Glutamatergic neuron (in vitro differentiated cells): Measurements from ENCODE around the gene SGCG. TPM values are rescaled to one million over a fixed set of nuclear protein-coding genes. Genes with fewer than 3 reads are reported as not detected.
"Not testable (repeated sequence)": the region's sequence is repeated elsewhere in the genome, so short reads cannot be mapped to it uniquely, and the experiment has no call there.

Source experiments
- DNase-seq: peaks from one replicate; pipeline ENCODE4 v3.0.0; 2022
- H3K27ac Mint-ChIP-seq: one replicate; pipeline ENCODE4 v1.8.0; 2020; ENCODE audit warnings: mild to moderate bottlenecking, mixed read lengths, inconsistent platforms; ENCODE audit not compliant: unreplicated experiment
- H3K27me3 Mint-ChIP-seq: one replicate; pipeline ENCODE4 v1.8.0; 2020; ENCODE audit warnings: mild to moderate bottlenecking, moderate library complexity, mixed read lengths, inconsistent platforms; ENCODE audit not compliant: unreplicated experiment
- H3K36me3 Mint-ChIP-seq: one replicate; pipeline ENCODE4 v1.8.0; 2020; ENCODE audit warnings: mild to moderate bottlenecking, mixed read lengths, inconsistent platforms; ENCODE audit not compliant: unreplicated experiment
- H3K4me1 Mint-ChIP-seq: one replicate; pipeline ENCODE4 v1.8.0; 2020; ENCODE audit warnings: mild to moderate bottlenecking, low read depth, mixed read lengths, inconsistent platforms; ENCODE audit not compliant: unreplicated experiment
- H3K4me3 Mint-ChIP-seq: one replicate; pipeline ENCODE4 v1.8.0; 2020; ENCODE audit warnings: mild to moderate bottlenecking, mixed read lengths, inconsistent platforms; ENCODE audit not compliant: unreplicated experiment
- H3K9me3 Mint-ChIP-seq: one replicate; pipeline ENCODE4 v1.8.0; 2020; ENCODE audit warnings: mild to moderate bottlenecking, moderate library complexity, mixed read lengths, inconsistent platforms; ENCODE audit not compliant: unreplicated experiment
- CTCF ChIP-seq: fragments of 200-600 bp; sonication (generic); IDR thresholded peaks from one replicate; pipeline ENCODE4 v1.5.0; 2021; ENCODE audit not compliant: partially characterized antibody, unreplicated experiment
- total RNA-seq: library from RNA; stranded (reverse); fragmentation: NEBNext Ultra II Directional; extraction: Animal tissue kit (Norgen Biotek cat#: 25700); gene quantifications from one replicate; pipeline ENCODE4 v1.2.1, GENCODE V29; 2021; ENCODE audit not compliant: unreplicated experiment

SGCG gene
- total RNA-seq, 1 donor from 2014 or later = 2.6 TPM

GRCh38 chr13:23289917-23290357, 109.2 kb downstream of the SGCG start:
- TF ChIP-seq CTCF = no peak
- Mint-ChIP-seq H3K27me3 (no peaks in the 10 kb centered on the region), H3K4me1 (no peaks in the 10 kb centered on the region), H3K9me3 (no peaks in the 10 kb centered on the region), H3K36me3 (no peaks in the 10 kb centered on the region), H3K27ac (no peak overlapping the region), H3K4me3 (no peak overlapping the region)
- DNase-seq = no peak

- no peak overlapping the region for H3K27ac Mint-ChIP-seq
- no peaks in the 10 kb centered on the region for H3K9me3 Mint-ChIP-seq
- no peaks in the 10 kb centered on the region for H3K4me1 Mint-ChIP-seq
- TF ChIP-seq CTCF = no peak
- no peaks in the 10 kb centered on the region for H3K36me3 Mint-ChIP-seq
- no peak overlapping the region for H3K4me3 Mint-ChIP-seq
- DNase-seq = no peak
- H3K27me3 Mint-ChIP-seq = peaks cover 1% of the 10 kb centered on the region
Observed at GRCh38 chr13:23292586-23292985, 111.8 kb downstream of the SGCG start.

GRCh38 chr13:23314837-23315236, 134.1 kb downstream of the SGCG start:
- not testable (repeated sequence) for H3K27ac Mint-ChIP-seq, H3K27me3 Mint-ChIP-seq, H3K4me1 Mint-ChIP-seq, H3K36me3 Mint-ChIP-seq, DNase-seq, H3K9me3 Mint-ChIP-seq, H3K4me3 Mint-ChIP-seq

GRCh38 chr13:23319883-23320224, 139.1 kb downstream of the SGCG start:
- peaks cover 7% of the 10 kb centered on the region for H3K4me1 Mint-ChIP-seq
- H3K9me3 Mint-ChIP-seq = peaks cover 3% of the 10 kb centered on the region
- DNase-seq = no peak
- H3K4me3 Mint-ChIP-seq = no peak overlapping the region
- TF ChIP-seq CTCF = no peak
- no peaks in the 10 kb centered on the region for H3K36me3 Mint-ChIP-seq
- peaks cover 2% of the 10 kb centered on the region for H3K27me3 Mint-ChIP-seq
- no peak overlapping the region for H3K27ac Mint-ChIP-seq

- TF ChIP-seq CTCF = no peak
- DNase-seq = no peak
- Mint-ChIP-seq H3K9me3 (no peaks in the 10 kb centered on the region), H3K4me3 (no peak overlapping the region), H3K4me1 (peaks cover 8% of the 10 kb centered on the region), H3K36me3 (no peaks in the 10 kb centered on the region), H3K27me3 (peaks cover 2% of the 10 kb centered on the region), H3K27ac (no peak overlapping the region)
Observed at GRCh38 chr13:23320926-23321534, 140.3 kb downstream of the SGCG start.
